ENCODE results near the gene PPFIA2.

The PPFIA2 gene

DNA sequence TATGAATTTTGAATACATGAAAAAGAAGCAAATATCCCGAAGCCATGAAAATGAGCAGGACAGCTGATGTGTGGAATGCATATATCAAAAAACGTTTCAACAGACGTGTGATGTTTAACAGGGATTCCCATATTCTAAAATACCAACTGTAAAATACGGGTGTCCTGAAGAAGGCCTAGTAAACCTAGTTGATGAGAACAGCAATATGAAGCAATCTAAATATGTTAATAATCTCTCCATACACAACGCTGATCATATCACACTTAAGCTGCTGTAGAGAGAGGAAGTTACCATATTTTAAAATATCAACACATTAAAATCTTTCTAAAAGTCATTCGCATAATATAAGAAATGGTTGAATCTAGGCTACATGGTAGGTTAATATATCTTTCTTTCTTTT, 317.5 kb downstream of the PPFIA2 start:
- DNase-seq (ENCODE audit: low read depth): no peak

DNA sequence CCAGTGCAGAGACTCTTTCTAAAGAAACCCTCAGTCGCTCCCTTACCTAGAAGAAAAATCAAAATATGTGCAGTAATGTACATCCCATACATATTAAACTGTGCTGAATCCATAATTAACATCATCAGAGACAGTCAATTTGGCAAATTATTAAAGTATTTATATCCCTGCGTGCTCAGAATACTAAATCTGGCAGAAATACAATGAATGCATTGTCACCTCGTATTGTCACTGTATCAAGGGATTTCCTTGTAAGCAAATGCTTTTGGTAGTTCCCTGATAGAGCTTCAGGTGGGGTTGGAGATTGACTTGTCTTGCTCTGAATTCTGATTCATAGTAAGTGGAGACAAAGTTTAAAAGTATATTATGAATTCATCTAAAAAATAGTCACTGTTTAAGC, 319.1 kb downstream of the PPFIA2 start:
- DNase-seq (ENCODE audit: low read depth): no peak

DNA sequence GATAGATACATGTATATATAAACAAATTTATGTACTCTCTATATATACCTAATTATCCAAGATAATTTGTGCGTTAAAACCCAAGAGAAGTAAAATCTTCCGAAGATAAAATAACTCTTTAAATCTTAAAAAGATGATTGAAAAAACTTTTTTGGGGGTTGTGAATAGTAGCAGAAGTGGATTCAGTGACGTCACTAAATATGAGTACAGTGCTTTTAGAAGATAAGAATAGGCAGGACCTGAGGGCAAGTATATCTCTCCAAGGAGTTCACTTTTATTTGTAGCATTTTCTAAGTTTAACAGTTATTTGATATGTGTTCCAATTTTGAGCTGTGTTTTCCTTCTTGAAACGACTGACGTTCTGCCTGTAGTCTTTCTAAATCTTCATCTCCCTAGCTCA, 319.8 kb downstream of the PPFIA2 start:
- no peak for DNase-seq (ENCODE audit: low read depth)

DNA sequence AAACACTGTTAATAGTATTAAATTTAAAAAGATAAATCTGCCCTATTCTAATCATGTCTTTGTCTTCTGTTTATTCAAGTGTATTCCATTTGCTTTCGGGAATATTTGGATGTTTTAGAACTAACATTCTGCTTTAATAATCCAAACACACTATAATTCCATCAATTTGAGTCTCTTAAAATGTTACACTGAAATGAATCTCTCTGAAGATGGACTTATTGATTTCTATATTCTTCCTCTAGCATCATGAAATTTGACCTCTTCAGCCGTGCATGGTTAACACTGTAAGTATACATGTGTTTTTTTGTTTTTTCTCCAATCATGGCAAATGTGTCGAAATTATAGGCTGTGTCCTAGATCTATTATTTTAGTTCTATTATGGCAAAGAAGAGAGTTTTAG, 342.1 kb downstream of the PPFIA2 start:
- no peak for DNase-seq (ENCODE audit: low read depth)

DNA sequence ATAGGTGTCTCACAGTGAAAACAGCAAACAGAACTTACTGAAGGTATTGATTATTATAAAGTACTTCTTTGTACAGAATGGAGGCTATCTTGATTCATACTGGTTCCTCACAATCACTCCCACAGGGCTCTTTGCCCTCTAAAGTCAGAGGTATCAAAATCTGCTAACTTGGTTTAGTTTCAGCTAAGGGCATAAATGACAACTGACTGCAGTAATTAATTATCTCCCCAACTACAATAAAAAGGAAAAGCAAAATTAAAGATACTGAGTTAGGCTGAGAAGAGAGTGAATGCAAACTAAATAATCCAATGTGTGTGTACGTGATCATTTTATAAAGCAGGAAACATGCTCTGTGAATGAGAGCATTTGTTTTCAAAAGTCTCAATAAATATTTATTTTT, 342.6 kb downstream of the PPFIA2 start:
- no peak for DNase-seq (ENCODE audit: low read depth)

DNA sequence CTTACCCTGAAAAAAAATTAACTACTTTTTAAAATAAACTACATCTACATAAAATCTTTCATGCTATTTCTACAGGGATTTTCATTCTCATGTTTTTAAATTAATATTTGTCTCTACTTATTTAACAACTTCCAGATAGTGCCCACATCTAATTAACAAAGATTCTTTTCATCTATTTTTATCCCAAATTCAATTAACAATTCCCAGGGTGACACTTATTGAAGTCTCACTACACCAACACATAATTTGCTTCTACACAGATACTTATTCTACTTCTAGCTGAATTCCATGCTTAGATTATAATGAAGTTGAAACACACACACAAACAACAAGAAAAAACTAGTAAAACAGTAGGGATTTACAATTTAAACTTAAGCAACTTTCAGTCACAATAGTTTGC, 344.7 kb downstream of the PPFIA2 start:
- DNase-seq (ENCODE audit: low read depth): no peak

DNA sequence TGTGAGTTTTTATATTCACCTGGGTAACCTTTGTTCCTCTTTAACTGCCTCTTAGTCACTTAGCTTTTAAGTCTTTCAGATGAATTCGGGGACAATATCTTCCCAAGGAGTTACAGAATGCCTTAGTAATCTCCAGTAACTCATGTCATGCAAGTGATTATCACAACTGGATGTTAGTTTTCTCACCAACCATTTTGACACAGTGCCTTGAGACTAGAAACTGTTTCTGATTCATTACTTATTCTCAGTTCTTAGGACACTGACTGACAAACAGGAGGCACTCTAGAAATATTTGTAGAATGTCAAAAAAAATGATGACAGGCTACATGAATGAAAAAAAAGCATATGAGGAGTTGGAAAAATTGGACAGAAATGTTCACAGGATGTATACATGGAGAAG, 346.2 kb downstream of the PPFIA2 start:
- no peak for DNase-seq (ENCODE audit: low read depth)

DNA sequence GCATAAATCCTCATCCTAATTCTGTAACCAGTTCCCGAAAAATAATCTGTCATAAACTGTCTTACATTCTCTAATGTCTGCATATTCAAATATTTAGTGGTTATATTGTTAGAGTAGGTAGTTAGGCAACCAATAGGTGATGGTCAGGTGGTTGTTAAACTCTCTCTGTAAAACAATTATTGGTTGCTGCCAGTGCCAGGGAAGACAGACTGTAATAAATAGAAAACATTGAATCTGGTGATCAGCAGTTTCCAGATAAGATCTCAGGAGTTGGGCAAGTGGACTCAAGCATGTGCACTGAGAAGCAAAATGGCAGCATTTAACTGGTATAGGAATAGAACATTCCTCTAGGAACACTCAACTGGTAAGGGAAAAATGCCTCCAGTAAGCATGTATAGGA, 355.8 kb downstream of the PPFIA2 start:
- no peak for DNase-seq (ENCODE audit: low read depth)

DNA sequence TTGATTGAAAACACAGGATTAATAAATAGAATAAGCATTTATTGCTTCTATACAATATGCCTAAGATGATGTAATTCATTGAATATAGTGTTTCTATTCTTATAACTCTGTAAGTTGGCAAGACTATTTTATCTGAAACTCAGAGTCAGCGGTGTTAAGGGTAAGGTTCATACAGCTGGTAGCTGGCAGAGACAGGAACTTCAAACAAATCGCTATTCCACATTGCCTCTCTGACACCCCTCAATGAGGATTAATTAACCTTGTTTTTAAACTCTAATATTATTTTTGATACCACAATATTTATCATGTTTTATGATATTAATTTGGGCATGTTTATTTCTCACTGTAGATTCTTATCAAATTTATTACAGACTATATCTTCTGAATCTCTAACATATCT, 357.9 kb downstream of the PPFIA2 start:
- no peak for DNase-seq (ENCODE audit: low read depth)

DNA sequence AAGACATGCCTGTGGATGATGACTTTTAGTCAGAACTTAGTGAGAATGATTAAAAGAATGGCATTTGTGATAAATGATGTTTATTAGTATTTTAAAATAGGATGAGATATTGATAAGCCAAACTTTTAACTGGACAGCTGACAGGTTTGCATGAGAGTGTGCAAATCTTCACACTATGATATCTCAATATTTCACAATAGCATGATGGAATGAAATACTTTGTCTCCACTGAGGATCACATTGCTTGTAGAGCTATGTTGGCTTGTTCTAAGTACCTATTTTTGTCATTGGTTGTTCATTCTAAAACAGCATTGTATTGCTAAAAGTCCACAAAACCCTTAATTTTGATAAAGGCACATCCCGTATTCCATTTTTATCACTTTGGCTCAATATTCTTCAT, 359.1 kb downstream of the PPFIA2 start:
- no peak for DNase-seq (ENCODE audit: low read depth)

DNA sequence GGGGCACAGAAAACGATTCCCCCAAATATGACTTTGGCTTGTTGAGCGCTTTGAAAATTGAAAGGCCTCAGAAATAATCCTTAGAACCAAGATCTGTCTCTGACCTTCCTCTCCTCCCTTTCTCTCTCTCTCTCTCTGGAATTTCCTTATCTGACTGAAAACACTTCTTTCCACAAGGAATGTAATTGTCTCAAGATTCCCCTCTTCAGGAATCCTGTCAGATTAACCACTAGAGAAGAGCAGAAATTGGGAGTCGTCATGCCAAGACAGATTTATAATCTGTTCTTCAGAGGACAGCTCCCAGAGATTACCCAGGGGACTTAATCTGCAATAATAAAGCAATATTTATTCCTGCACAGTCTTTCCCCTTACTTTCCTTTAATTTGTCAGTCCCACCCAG, 363.7 kb downstream of the PPFIA2 start:
- DNase-seq (ENCODE audit: low read depth): no peak

DNA sequence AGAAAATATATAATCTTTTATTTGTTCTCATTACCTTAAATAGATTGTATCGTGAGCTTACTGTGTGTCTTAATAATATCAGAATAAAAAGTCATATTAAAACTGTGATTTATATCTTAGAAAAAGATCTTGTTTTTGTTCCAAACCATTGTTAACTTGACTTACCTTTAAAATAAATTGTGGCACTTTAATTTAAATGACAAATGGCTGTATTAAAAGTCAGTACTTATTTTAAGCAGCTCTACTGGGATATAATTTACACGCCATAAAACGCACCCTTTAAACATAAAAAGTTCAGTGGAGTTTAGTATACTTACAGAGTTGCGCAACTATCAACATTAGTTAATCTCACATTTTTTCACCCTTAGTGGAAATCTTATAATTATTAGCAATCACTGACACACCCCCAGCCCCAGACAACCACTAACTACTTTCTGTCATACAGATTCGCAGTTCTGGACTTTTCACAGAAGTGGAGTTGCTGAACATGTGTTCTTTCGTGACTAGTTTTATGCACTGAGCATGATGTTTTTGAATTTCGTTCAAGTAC, 369.5 kb downstream of the PPFIA2 start:
- no peak for DNase-seq (ENCODE audit: low read depth)

DNA sequence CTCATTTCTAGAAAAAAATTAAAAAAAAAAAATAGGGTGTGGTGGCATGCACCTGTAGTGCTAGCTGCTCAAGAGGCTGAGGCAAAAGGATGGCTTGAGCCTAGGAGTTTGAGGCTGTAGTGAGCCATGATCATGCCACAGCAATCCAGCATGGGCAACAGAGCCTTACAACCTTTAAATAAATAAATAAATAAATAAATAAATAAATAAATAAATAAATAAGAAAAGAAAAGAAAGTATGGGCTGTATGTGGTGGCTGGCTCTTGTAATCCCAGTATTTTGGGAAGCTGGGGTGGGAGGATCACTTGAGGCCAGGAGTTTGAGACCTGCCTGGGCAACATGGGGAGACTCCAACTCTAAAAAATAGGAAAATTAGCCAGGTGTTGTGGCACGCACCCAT, 373.0 kb downstream of the PPFIA2 start:
- DNase-seq (ENCODE audit: low read depth): no peak

DNA sequence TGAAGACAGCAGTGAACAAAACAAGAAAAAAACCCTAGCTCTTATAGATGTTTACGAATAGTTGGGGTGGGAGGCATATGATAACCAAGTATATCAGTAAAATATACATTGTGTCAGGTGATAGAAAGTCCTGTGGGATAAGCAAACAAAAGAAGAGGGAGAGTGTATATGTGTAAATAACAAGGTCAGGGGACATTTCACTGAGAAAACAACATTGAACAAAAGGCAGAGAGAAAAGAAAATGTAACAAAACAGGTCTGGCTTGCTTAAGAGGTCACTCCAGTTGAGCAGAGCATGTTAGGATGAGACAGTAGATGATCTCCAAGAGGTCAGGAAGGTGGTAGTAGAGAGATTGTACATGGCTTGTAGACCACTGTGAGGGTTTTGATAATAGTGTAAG, 377.2 kb downstream of the PPFIA2 start:
- no peak for DNase-seq (ENCODE audit: low read depth)

DNA sequence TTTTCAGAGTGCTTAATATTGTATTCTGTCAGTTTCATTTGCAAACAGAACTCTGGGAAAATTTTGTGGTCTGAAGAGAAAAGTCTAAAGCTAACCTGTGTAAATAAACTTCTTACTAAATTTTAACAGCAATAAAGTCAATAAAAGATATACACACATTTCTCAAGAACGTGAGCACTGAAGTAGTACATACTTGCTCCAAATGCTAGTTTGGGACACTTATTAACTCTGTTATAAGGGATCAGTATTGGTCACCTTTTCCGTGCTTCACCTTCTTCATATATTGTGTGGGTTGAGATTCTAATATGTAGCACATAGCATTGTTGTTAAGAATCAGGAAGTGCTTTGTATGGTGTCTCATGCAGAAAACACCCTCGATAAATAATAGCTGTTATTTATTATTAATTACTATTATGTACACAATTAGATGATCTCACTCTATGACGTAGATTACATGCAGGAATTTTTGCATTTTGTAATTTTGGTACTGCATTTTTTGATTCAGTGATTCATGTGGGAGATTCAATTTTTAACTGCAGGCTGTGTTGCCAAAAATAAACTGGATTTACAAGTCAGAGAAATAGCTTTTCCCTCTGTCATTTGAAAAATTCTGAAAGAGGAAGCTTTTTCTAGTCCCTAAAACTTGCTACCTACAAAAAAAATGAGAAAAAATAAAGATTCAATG, 380.4 kb downstream of the PPFIA2 start:
- no peak for DNase-seq (ENCODE audit: low read depth)

DNA sequence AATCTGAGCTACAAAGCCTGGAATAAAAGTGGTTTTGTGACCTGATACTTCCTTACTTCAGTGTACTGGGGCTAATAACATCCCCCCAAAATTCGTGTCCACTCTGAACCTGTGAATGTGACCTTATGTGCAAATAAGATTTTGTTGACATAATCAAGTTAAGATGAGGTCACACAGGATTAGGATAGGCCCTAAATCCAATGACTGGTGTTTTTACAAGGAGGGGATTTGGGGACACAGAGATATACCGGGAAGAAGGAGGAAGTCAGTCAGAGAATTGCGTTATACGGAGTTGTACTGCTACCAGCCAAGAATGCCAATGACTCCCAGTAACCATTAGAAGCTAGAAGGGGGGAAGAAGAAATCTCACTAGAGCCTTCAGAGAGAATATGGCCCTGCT, 381.4 kb downstream of the PPFIA2 start:
- no peak for DNase-seq (ENCODE audit: low read depth)

DNA sequence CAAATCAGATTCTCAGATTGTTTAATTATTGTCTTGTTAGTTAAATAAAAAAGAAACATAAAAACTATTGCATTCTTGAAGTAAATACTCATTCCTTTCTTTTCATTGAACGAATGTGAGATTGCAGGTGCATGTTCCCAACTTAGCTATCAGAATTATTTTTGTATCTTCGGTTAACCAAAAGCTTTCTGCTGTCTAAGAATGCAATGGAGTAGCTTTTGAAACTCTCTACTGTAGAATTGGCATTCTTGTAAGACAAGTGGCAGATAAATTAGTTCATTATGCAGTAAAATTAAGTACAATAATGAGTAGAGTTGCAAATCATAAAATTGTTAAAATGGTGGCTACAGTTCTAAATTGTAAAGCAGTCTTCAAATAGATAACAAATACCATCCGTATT, 383.2 kb downstream of the PPFIA2 start:
- no peak for DNase-seq (ENCODE audit: low read depth)

DNA sequence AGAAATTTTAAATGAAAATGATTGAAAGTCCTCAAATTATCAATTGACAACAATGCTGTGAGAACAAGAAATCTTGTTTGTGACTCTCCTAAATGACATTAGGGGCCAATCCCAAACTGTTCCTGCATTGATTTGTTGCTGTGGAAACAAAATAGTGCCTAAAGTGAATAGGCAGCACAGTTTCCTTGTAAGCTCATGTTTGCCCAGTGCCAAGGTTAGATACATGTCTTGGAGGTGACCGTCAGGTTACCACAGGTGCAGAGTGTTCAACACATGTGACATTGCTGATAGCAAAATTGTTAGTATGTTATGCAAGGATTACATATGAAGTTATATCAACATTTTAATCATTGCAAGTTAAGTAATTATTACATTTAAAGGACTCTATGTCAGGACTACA, 388.7 kb downstream of the PPFIA2 start:
- DNase-seq (ENCODE audit: low read depth): no peak

DNA sequence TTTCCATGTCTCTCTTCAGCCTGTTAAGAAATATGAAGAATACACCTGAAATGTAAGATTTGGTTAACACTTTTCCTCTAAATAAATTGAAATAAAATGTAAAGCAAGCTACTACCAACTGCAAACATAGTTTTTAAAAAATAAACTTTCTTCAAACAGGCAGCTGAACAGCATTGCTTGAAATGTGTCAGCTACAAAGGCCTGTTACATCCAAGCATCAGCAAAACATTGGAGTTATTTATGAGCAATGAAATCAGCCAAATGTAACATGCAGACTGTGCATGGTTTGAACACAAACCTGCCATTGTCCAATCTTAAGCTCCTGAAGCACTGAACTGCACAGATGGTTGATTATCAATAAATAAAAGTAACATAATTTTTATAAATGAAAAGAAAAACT, 390.0 kb downstream of the PPFIA2 start:
- no peak for DNase-seq (ENCODE audit: low read depth)

DNA sequence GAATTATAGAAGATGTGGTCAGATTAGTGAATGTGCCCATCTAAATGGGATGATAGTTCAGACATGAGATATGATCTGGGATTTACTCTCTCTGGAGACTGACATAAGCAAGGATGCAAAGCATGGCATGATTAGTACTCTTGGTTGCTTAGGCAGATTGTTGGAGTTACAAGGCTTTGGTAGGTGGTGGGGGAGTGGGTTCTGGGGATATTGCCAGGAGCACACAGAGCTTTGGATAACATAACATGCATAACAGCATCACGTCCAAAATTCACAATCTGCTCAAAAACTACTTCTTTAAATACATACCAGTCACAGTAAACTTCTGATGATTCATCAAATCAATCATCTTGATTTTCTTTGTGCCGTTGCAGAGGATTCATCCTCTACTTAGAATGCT, 393.9 kb downstream of the PPFIA2 start:
- no peak for DNase-seq (ENCODE audit: low read depth)

DNA sequence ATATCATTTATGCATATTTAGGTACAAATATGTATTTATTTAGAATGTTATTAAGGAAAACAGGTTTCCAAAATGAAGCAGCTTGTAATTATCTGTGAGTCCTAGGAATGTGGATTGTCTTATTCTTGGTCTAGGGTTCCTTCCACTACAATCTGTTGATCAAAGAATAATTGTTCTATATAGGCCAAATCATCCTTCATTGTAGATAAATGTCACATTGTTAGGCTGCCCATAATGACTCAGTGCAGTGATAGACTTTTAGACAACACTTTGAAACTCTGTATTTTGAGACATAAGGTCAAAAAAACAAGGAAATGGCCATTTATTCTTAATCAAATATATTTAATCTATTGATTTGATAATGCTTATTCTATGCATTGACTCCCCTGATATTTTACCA, 398.2 kb downstream of the PPFIA2 start:
- no peak for DNase-seq (ENCODE audit: low read depth)

DNA sequence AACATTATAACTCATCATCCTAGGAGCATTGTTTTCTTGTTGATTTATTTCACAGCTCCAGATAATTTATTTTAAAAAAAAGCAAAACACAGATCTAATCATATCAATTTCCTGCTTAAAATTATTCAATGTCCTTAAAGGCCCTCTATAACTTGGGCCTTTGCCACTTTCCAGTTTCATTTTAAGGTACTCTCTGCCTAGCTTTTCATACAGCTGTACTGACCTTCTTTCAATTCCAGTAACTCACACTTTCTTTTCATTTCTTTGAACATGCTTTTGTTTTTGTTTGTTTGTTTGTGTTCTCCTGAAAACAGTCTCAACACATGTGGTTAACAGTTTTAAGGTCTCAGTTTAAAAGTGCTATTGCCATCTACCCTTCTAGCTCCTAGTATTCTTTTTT, 399.4 kb downstream of the PPFIA2 start:
- no peak for DNase-seq (ENCODE audit: low read depth)

DNA sequence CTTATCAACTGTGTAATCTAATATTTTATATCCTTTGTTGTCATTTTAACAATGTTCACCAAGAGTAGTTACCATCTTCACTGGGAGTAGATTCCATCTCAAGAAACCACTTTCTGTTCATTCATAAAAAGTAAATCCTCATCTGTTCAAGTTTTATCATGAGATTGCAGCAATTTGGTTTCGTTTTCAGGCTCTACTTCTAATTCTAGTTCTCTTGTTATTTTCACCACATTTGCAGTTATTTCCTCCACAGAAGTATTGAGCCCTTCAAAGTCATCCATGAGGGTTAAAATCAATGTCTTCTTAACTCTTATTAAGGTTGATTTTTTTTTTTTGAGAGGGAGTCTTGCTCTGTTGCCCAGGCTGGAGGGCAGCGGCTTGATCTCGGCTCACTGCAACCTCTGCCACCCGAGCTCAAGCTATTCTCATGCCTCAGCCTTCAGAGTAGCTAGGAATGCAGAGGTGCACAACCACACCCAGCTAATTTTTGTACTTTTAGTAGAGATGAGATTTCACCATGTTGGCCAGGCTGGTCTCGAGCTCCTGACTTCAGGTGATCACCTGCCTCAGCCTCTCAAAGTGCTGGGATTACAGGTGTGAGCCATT, 404.7 kb downstream of the PPFIA2 start:
- DNase-seq (ENCODE audit: low read depth): no peak

DNA sequence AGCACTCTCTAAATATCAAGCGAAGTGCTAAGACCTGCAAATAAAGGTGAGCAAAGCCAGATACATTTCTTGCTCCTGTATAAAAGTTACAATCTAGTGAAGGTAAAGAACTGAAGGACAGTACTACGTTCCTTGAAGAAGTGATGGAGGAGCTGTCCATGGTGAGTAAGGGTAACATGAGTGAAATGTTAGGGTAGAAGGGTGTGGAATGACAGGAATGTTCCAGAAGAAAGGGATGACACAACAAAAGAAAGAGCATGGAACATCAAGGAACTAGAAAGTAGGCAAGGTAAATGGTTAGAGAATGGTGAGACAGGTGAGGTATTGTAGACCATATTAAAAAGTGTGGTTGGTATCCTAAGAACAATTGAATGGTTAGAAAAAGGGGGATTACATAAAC, 408.8 kb downstream of the PPFIA2 start:
- no peak for DNase-seq (ENCODE audit: low read depth)
